K562 (cell line): ENCODE measurements around the gene MEGF10. TPM values are rescaled to one million over a fixed set of nuclear protein-coding genes. Genes with fewer than 3 reads are reported as not detected.

Experiments used
- ATAC-seq: fragments of 200-7000 bp; cut with Tn5 transposase; 3 replicates; pipeline ENCODE4 v1.9.1; 2020; ENCODE audit warnings: moderate library complexity
- BruUV-seq: library from RNA; stranded (reverse); fragments of 400-500 nt; replicated peaks from 2 replicates; lab custom pipeline; 2021; lab: Mats Ljungman, UMichigan
- CTCF ChIA-PET: fragments of 300-600 bp; formaldehyde crosslinking; extraction: SDS; loops from one replicate; lab custom pipeline; 2021; ENCODE audit warnings: low intra/inter-chr PET ratio; lab: Yijun Ruan, JAX
- POLR2A ChIA-PET: fragments of 300-600, 350-650 bp; sonication (Branson Sonifier 250); formaldehyde crosslinking; extraction: SDS; loops from one replicate; lab custom pipeline; 2021; ENCODE audit warnings: antibody characterized with exemption, inconsistent platforms; lab: Yijun Ruan, JAX
- DNase-seq, 4 experiments: peaks; one replicate each; pipeline versions ENCODE4 v3.0.0 to v3.0.0-alpha.2; 2011 to 2018; ENCODE audit warnings: low spot score in 3 of 4, mixed read lengths in 3 of 4; ENCODE audit errors: extremely low read depth in 1 of 4
- FAIRE-seq: peaks from 2 replicates; lab custom pipeline; 2011; peaks lifted over from hg19 to GRCh38; lab: Jason Lieb, UNC
- H2AFZ ChIP-seq: 2 replicates; pipeline ENCODE4 v1.6.0; 2011; ENCODE audit warnings: low read depth, low read length, control low read depth, inconsistent platforms
- H3K27ac ChIP-seq: fragments of 200-600 bp; 3 replicates; pipeline ENCODE4 v1.8.0; 2011; ENCODE audit warnings: low read depth, mild to moderate bottlenecking, control low read depth, inconsistent platforms, low read length, moderate library complexity, mixed read lengths; ENCODE audit errors: extremely low read depth
- H3K27me3 ChIP-seq, 2 experiments: fragments of 300-600 bp in 1 of 2; 2 replicates in 1 of 2; 3 replicates in 1 of 2; pipeline versions ENCODE4 v1.6.0 to v1.8.0; 2011; ENCODE audit warnings: inconsistent platforms in 2 of 2, low read length in 2 of 2, mild to moderate bottlenecking in 1 of 2, mixed read lengths in 1 of 2, moderate library complexity in 1 of 2; ENCODE audit not compliant: control insufficient read depth in 2 of 2, insufficient read depth in 2 of 2
- H3K36me3 ChIP-seq: fragments of 300-600 bp; 3 replicates; pipeline ENCODE4 v1.8.0; 2011; ENCODE audit warnings: mild to moderate bottlenecking, low read length, inconsistent platforms; ENCODE audit not compliant: control insufficient read depth, insufficient read depth
- H3K4me1 ChIP-seq, 2 experiments: fragments of 200-600 bp in 1 of 2; replicated peaks in 1 of 2; 2 replicates in 1 of 2; 3 replicates in 1 of 2; pipeline versions ENCODE4 v1.5.1 to v1.8.0; 2011; ENCODE audit warnings: inconsistent platforms in 2 of 2, low read length in 2 of 2, mild to moderate bottlenecking in 1 of 2, mixed read lengths in 1 of 2, moderate library complexity in 1 of 2; ENCODE audit not compliant: control insufficient read depth in 2 of 2, insufficient read depth in 2 of 2
- H3K4me2 ChIP-seq: 2 replicates; pipeline ENCODE4 v1.6.1; 2011; ENCODE audit warnings: low read length, control low read depth, inconsistent platforms, mixed read lengths; ENCODE audit not compliant: insufficient read depth
- H3K4me3 ChIP-seq: fragments of 200-600 bp; sonication (generic), shearing (Covaris generic); 2 replicates; pipeline ENCODE4 v1.5.1; 2016; ENCODE audit warnings: control low read depth, inconsistent platforms
- H3K79me2 ChIP-seq: fragments of 200-600 bp; 3 replicates; pipeline ENCODE4 v1.8.0; 2011; ENCODE audit warnings: low read length, inconsistent platforms; ENCODE audit not compliant: control insufficient read depth, insufficient read depth
- H3K9ac ChIP-seq, 2 experiments: 2 replicates each; pipeline versions ENCODE4 v1.6.0 to v1.6.1; 2011; ENCODE audit warnings: low read depth in 2 of 2, low read length in 2 of 2, control low read depth in 1 of 2, inconsistent platforms in 1 of 2, mild to moderate bottlenecking in 1 of 2, mixed read lengths in 1 of 2; ENCODE audit not compliant: insufficient read depth in 1 of 2
- H3K9me1 ChIP-seq: one replicate; pipeline ENCODE4 v1.6.0; 2011; ENCODE audit warnings: inconsistent platforms, mild to moderate bottlenecking, low read length, moderate library complexity; ENCODE audit not compliant: control insufficient read depth, insufficient read depth
- H3K9me3 ChIP-seq: replicated peaks from 2 replicates; pipeline ENCODE4 v1.5.1; 2011; ENCODE audit warnings: low read depth, low read length, inconsistent platforms; ENCODE audit not compliant: control insufficient read depth, insufficient read depth
- H4K20me1 ChIP-seq: replicated peaks from 2 replicates; pipeline ENCODE4 v1.6.1; 2011; ENCODE audit warnings: low read length, inconsistent platforms, mixed read lengths; ENCODE audit not compliant: control insufficient read depth, insufficient read depth
- ATF7 ChIP-seq: fragments of 450-650 bp; IDR thresholded peaks from 2 replicates; pipeline ENCODE4 v1.7.1; 2014; ENCODE audit warnings: mild to moderate bottlenecking, moderate library complexity
- ELF4 ChIP-seq: fragments of 450-650 bp; formaldehyde crosslinking; IDR thresholded peaks from 2 replicates; pipeline ENCODE4 v1.4.0; 2022; ENCODE audit warnings: missing genetic modification characterization
- GTF2F1 ChIP-seq: IDR thresholded peaks from 2 replicates; pipeline ENCODE4 v1.6.1; 2011; ENCODE audit warnings: low read depth, low read length, improper control_type of control experiment
- IRF2 ChIP-seq: sonication (generic); formaldehyde crosslinking; IDR thresholded peaks from 2 replicates; pipeline ENCODE4 v1.8.1; 2022; ENCODE audit warnings: mild to moderate bottlenecking, missing genetic modification reagents
- MEIS2 ChIP-seq: fragments of 450-650 bp; IDR thresholded peaks from 2 replicates; pipeline ENCODE4 v1.6.1; 2014; ENCODE audit warnings: mild to moderate bottlenecking; ENCODE audit not compliant: partially characterized antibody
- POLR2A ChIP-seq: fragments of 450-650 bp; conservative IDR thresholded peaks from 2 replicates; pipeline ENCODE4 v1.6.1; 2016
- RAD51 ChIP-seq: fragments of 450-650 bp; IDR thresholded peaks from 2 replicates; pipeline ENCODE4 v1.7.1; 2016; ENCODE audit warnings: low read depth, mild to moderate bottlenecking, borderline replicate concordance
- ZC3H8 ChIP-seq: fragments of 450-650 bp; IDR thresholded peaks from 2 replicates; pipeline ENCODE4 v1.6.1; 2017
- ZNF197 ChIP-seq: fragments of 200-800 bp; sonication (Bioruptor generic); IDR thresholded peaks from 2 replicates; pipeline ENCODE4 v1.6.1; 2016; ENCODE audit warnings: low read depth, missing genetic modification characterization, missing compliant biosample characterization
- ZNF24 ChIP-seq: fragments of 450-650 bp; IDR thresholded peaks from 2 replicates; pipeline ENCODE4 v1.6.1; 2016
- WGBS: fragments of 100-300 bp; shearing (Covaris generic); methylation state at CpG from one replicate; pipeline ENCODE4 v1.1.6; 2016; ENCODE audit warnings: low coverage, mixed read lengths; ENCODE audit not compliant: insufficient coverage; ENCODE audit errors: missing lambda C conversion rate; 5-methylcytosine and 5-hydroxymethylcytosine counted together
- in situ Hi-C: fragments of 300-500 bp; cut with MboI; formaldehyde crosslinking; loops from 4 replicates; pipeline ENCODE4 v1.15.0; 2018; ENCODE audit warnings: inconsistent platforms, mixed read lengths
- intact Hi-C: fragments of 100-400 bp; cut with micrococcal nuclease; formaldehyde crosslinking; loops from 2 replicates; pipeline ENCODE4 v1.14.2; 2022
- polyA plus RNA-seq, 8 experiments: library from polyadenylated mRNA; depleted of rRNA in 4 of 8; stranded (reverse) in 5 of 8; unstranded in 3 of 8; fragments of >200 nt; fragmentation: Nextera tagmentation in 2 of 8; fragmentation: Illumina TruSeq in 1 of 8; extraction: Ambion mirVana in 2 of 8; extraction: Trizol in 1 of 8; gene quantifications; 2 replicates each; pipeline versions ENCODE4 v1.2.1 to v1.2.3, GENCODE V29; 2011 to 2014; ENCODE audit warnings: inconsistent platforms in 1 of 8, missing spikeins in 1 of 8
- total RNA-seq, 7 experiments: library from RNA; depleted of rRNA in 6 of 7; stranded (reverse); fragments of >200 nt in 6 of 7; fragmentation: Illumina TruSeq in 2 of 7; extraction: Trizol in 2 of 7; gene quantifications; 2 replicates each; pipeline versions ENCODE4 v1.2.1 to v1.2.3, GENCODE V29; 2011 to 2021; ENCODE audit warnings: low replicate concordance in 1 of 7
- TF ChIP-seq, protein P1 (sequence below): fragments of 450-650 bp; IDR thresholded peaks from 2 replicates; pipeline ENCODE4 v1.6.1; 2017; ENCODE audit warnings: antibody characterized with exemption

Gene MEGF10
- total and polyA plus RNA-seq, 9 of the 15 experiments (the other 6 are each of a cell fraction or from before 2014, with no cell fraction given) = 0.07 TPM; not detected in 8

DNA sequence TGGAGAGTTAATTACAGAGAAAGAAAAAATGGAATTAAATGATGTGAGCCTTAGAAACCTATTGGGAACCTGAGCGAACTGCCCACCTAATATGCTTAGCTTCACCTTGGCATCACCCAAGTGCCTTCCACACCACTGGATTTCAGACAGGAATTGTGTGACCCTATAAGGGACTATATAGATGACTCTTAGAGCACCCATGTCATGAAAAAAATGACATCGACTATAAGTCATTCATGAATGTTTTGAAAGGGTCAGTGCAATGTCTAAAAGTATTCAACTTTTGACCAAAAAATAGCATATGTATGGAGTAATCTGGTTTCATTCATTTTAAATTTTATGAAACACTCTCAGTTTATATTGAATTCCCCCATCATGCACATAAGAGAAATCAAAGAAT is 145.2 kb downstream of the MEGF10 start:
- ChIA-PET POLR2A (no interaction called here), CTCF (no interaction called here)
- H3K4me3 ChIP-seq = no peak overlapping the region
- peaks cover 0 to 15% of the 10 kb centered on the region in 2 experiments; a peak in 1 of 5 replicates for H3K27me3 ChIP-seq
- intact Hi-C loops (no loop called here), in situ Hi-C loops (no loop called here)
- H3K4me2 ChIP-seq = no peak overlapping the region
- H3K27ac ChIP-seq = no peak overlapping the region
- H3K9ac ChIP-seq = no peak overlapping the region
- ATAC-seq (no peak), FAIRE-seq (no peak), DNase-seq (no peak)
- BruUV-seq = no TSS peak
- H3K4me1 ChIP-seq = no peaks in the 10 kb centered on the region
- H4K20me1 ChIP-seq = no peaks in the 10 kb centered on the region
- H3K79me2 ChIP-seq = no peaks in the 10 kb centered on the region
- peaks cover 3% of the 10 kb centered on the region for H3K9me1 ChIP-seq
- 0% methylated on average over 2 of the region's 2 CpGs for WGBS
- TF ChIP-seq ZC3H8 (no peak), MEIS2 (no peak), GTF2F1 (no peak), IRF2 (CRISPR knock-in tag) (no peak), ELF4 (CRISPR knock-in tag) (no peak), ZNF197 (no peak), ZNF24 (no peak), POLR2A (no peak), RAD51 (no peak), ATF7 (no peak)
- TF ChIP-seq, protein P1, sequence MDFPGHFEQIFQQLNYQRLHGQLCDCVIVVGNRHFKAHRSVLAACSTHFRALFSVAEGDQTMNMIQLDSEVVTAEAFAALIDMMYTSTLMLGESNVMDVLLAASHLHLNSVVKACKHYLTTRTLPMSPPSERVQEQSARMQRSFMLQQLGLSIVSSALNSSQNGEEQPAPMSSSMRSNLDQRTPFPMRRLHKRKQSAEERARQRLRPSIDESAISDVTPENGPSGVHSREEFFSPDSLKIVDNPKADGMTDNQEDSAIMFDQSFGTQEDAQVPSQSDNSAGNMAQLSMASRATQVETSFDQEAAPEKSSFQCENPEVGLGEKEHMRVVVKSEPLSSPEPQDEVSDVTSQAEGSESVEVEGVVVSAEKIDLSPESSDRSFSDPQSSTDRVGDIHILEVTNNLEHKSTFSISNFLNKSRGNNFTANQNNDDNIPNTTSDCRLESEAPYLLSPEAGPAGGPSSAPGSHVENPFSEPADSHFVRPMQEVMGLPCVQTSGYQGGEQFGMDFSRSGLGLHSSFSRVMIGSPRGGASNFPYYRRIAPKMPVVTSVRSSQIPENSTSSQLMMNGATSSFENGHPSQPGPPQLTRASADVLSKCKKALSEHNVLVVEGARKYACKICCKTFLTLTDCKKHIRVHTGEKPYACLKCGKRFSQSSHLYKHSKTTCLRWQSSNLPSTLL = no peak
- no peaks in the 10 kb centered on the region for H3K9me3 ChIP-seq
- H2AFZ ChIP-seq = no peak overlapping the region
- no peaks in the 10 kb centered on the region for H3K36me3 ChIP-seq
